Lower lobe of right lung (tissue), 2 donors: ENCODE measurements around the gene AUTS2. TPM values are rescaled to one million over a fixed set of nuclear protein-coding genes. Genes with fewer than 3 reads are reported as not detected.

Experiments used
- ATAC-seq, 2 donors: fragments of 200-7000 bp; cut with Tn5 transposase; one replicate each; pipeline ENCODE4 v1.9.1; 2020 to 2022; ENCODE audit warnings: mild to moderate bottlenecking in 2 of 2, moderate library complexity in 2 of 2
- DNase-seq: peaks from one replicate; pipeline ENCODE4 v3.0.0-alpha.2; 2020
- H3K27ac ChIP-seq: fragments of 200-600 bp; one replicate; pipeline ENCODE4 v1.8.0; 2022
- H3K27me3 ChIP-seq: fragments of 200-600 bp; one replicate; pipeline ENCODE4 v1.8.0; 2022; ENCODE audit warnings: low read depth
- H3K36me3 ChIP-seq: fragments of 200-600 bp; one replicate; pipeline ENCODE4 v1.8.0; 2022; ENCODE audit warnings: mild to moderate bottlenecking
- H3K4me1 ChIP-seq: fragments of 200-600 bp; one replicate; pipeline ENCODE4 v1.8.0; 2022
- H3K4me3 ChIP-seq: fragments of 200-600 bp; one replicate; pipeline ENCODE4 v1.8.0; 2022; ENCODE audit warnings: mild to moderate bottlenecking
- H3K9me3 ChIP-seq: fragments of 200-600 bp; one replicate; pipeline ENCODE4 v1.8.0; 2022
- intact Hi-C: fragments of 100-400 bp; cut with DNase I; formaldehyde crosslinking; loops from one replicate; pipeline ENCODE4 v1.11.0; 2022
- total RNA-seq: library from RNA; stranded (reverse); fragmentation: NEBNext Ultra II Directional; extraction: Animal tissue kit (Norgen Biotek cat#: 25700); gene quantifications from one replicate; pipeline ENCODE4 v1.2.1, GENCODE V29; 2021
- TF ChIP-seq, protein P1 (sequence below): fragments of 200-600 bp; IDR thresholded peaks from one replicate; pipeline ENCODE4 v1.8.0; 2022; ENCODE audit warnings: antibody characterized with exemption, mild to moderate bottlenecking
- donor health status: DM: no; HTN: yes; CAD: no; lungs with severe emphysema.

AUTS2 gene
- total RNA-seq, 1 donor from 2014 or later: 45.7 TPM

GRCh38 chr7:69710768-69711438 is 112.6 kb downstream of the AUTS2 start:
- Histone ChIP-seq H3K27ac (no peak overlapping the region), H3K36me3 (no peaks in the 10 kb centered on the region), H3K9me3 (no peaks in the 10 kb centered on the region), H3K4me1 (peaks cover 15% of the 10 kb centered on the region), H3K27me3 (no peaks in the 10 kb centered on the region), H3K4me3 (no peak overlapping the region)
- intact Hi-C loops: no loop called here
- TF ChIP-seq, protein P1, sequence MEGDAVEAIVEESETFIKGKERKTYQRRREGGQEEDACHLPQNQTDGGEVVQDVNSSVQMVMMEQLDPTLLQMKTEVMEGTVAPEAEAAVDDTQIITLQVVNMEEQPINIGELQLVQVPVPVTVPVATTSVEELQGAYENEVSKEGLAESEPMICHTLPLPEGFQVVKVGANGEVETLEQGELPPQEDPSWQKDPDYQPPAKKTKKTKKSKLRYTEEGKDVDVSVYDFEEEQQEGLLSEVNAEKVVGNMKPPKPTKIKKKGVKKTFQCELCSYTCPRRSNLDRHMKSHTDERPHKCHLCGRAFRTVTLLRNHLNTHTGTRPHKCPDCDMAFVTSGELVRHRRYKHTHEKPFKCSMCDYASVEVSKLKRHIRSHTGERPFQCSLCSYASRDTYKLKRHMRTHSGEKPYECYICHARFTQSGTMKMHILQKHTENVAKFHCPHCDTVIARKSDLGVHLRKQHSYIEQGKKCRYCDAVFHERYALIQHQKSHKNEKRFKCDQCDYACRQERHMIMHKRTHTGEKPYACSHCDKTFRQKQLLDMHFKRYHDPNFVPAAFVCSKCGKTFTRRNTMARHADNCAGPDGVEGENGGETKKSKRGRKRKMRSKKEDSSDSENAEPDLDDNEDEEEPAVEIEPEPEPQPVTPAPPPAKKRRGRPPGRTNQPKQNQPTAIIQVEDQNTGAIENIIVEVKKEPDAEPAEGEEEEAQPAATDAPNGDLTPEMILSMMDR: no peak
- DNase-seq (no peak), ATAC-seq (no peak)

DNA sequence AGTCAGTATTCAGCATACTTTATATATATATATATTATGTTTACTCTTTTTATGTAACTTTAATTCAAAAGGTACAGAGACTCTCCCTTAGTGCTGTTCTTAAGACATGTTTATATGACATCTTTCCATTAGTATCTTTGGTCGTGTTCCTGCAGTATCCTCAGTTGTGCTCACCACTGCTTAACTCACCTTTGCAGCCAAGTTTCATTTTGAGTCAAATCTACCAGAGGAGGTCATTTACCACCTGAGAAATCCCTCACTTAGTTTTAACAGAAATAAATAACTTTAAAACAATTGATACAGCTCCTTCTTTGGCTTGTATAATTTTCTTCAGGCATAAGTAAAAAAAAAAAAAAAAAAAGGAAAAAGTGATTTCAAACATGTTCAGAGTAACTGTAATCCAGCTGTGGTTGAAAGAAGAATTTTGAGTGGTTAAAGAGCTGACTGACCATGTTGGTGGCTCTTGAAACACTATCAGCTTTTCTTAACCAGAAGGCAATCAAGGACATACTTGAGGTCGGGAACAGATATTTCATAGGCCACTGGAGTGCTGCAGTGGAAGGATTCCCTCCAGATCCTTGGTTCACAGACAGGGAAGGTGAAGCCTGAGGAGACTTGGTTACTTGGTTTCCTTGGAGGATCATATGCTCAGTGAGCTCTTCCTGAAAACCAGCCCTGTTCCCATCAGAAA is 116.8 kb downstream of the AUTS2 start:
- no peak for ATAC-seq
- no peaks in the 10 kb centered on the region for H3K36me3 ChIP-seq
- no peaks in the 10 kb centered on the region for H3K9me3 ChIP-seq
- no peaks in the 10 kb centered on the region for H3K27me3 ChIP-seq
- no peak overlapping the region for H3K4me3 ChIP-seq
- no peaks in the 10 kb centered on the region for H3K4me1 ChIP-seq
- DNase-seq: no peak
- intact Hi-C loops: no loop called here
- no peak overlapping the region for H3K27ac ChIP-seq
- TF ChIP-seq, protein P1: no peak

DNA sequence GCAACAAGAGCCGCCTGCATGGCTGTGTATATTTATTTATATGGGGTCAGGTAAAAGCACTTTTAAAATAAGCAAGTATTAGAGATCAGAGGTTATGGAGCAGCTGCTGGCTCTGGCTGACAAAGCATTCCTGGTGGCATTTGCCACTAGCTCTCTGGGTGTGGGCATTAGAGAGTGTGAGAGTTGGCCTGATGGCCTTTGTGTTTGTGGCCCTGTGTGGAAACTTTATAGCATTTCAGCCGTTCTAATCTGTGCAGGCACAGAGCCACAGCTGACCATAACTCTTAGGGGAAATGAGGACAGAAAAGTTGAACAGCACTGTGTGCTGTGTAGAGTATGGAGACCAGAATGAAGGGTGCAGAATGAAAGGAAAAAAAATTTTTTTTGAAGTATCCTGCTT is 118.9 kb downstream of the AUTS2 start:
- DNase-seq (no peak), ATAC-seq (no peak)
- TF ChIP-seq, protein P1: no peak

DNA sequence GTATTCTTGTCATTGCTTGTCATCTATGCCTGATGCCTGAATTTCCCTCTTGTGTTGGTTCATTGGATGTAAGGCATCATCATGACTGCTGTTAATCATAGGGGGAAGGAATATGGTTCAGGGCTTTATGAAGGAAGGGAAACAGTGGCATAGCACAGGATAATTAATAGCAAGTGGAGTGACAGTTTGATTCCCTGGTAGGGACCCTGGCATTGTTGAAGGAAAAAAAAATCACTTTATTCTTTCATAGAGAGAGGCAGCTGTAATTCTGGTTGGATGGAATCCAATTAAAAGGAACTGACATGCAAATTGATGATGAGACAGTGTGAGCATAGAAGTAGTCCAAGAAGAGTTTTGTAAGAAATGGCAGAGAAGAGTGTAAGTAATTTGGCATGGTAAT is 121.4 kb downstream of the AUTS2 start:
- Histone ChIP-seq H3K4me1 (no peaks in the 10 kb centered on the region), H3K4me3 (no peak overlapping the region), H3K27me3 (no peaks in the 10 kb centered on the region), H3K27ac (no peak overlapping the region), H3K36me3 (no peaks in the 10 kb centered on the region), H3K9me3 (no peaks in the 10 kb centered on the region)
- intact Hi-C loops: no loop called here
- DNase-seq: no peak
- TF ChIP-seq, protein P1: no peak
- no peak for ATAC-seq

More for the DNA sequence above, 118.9 kb downstream of the AUTS2 start:
- intact Hi-C loops: no loop called here
- Histone ChIP-seq H3K9me3 (no peaks in the 10 kb centered on the region), H3K4me1 (no peaks in the 10 kb centered on the region), H3K36me3 (no peaks in the 10 kb centered on the region), H3K27ac (no peak overlapping the region), H3K27me3 (no peaks in the 10 kb centered on the region), H3K4me3 (no peak overlapping the region)

DNA sequence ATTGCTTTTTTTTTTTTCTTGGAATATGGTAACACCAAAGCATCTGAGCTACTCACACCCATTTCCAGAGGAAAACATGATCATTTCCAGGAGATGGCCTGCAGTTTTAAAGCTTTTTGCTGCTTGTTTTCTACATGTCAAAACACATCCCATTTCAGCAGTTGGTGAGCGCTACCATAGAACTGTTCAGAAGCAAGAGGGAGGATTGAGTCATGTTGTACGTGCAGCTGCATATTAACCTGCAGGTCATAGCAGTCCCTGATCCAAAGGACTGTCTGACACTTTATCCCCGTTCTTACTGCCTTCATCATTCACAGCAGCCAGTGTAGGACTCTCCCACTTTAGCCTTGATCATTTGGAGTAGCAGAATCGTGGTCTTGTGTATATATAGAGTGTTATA is 124.6 kb downstream of the AUTS2 start:
- H3K9me3 ChIP-seq: peaks cover 5% of the 10 kb centered on the region
- no peak overlapping the region for H3K4me3 ChIP-seq
- intact Hi-C loops: no loop called here
- no peak for ATAC-seq
- H3K36me3 ChIP-seq: no peaks in the 10 kb centered on the region
- no peaks in the 10 kb centered on the region for H3K4me1 ChIP-seq
- no peak overlapping the region for H3K27ac ChIP-seq
- no peak for DNase-seq
- TF ChIP-seq, protein P1: no peak
- no peaks in the 10 kb centered on the region for H3K27me3 ChIP-seq
